Fibroblast of peridontal ligament (primary cell): Measurements from ENCODE around the gene GRPEL2.

Source experiments
- DNase-seq: peaks from one replicate; pipeline ENCODE4 v3.0.0-alpha.2; 2010; ENCODE audit errors: extremely low read depth

Gene GRPEL2

DNA sequence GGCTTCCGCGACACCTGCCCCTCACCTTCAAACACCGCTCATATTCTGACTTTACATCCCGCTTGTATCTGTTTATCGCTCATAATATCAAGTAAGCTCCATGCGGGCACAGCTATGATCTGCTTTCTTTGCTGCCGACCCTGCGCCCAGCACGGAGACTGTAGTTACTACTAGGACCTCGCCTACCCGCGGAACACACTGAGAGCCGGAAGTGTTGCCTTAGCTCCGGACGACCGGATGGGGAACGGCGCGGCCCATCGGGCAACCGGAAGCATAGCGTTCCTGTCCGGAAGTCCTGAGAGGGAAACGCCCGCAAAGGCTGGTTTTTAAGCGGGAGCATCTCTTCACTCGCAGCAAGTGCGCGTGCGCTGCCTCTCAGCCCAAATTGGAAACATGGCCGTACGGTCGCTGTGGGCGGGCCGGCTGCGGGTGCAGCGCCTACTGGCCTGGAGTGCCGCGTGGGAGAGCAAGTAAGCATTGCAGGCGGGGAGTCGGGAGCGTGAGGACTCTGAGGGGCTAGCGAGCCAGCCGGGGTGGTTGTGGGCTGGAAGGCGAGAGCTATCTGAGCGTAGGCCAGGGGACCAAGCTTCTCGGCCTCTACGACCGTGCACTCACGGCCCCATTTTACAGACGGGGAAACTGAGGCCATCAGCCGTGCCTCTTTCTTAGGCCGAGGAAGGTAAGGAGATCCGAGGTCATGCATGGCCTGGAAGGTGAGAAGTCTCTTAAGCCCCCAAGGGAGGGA, at the start of gene GRPEL2:
GRPEL2 (plus strand) TSS at position 353 of the 745 bp plus-strand sequence; CDS start at position 394, 41 bp downstream.
- peak; percentile 98 for DNase-seq

- DNase-seq = no peak
These were observed 47.8 kb upstream of the GRPEL2 start for GRCh38 chr5:149297340-149298025.

GRCh38 chr5:149298163-149298562, 47.1 kb upstream of the GRPEL2 start:
- no peak for DNase-seq

DNA sequence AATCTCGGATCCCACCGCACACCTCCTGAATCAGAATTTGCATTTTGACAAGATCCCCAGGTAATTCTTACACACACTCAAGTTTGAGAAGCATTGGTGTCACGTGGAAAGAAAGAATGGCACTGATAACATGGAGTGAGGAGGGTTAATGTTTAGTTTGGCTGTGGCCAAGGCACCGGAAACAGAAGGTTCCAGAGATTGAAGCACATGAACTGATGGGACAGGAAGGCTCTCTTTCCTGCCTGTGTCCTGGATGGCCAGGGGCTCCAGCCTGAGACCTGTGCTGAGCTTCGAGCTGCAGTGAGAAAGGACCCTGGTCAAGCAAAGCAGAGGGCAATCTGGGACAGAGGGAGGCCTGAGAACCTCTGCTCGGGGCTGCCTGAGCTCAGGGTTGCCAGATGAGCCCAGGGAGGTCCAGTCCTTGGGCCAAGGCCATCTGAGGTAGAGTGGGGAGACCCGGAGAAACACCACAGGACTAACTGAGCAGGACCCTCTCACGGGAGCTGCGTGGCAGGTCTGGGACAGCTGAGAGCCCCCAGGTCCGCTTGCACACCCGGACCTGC, 46.4 kb upstream of the GRPEL2 start:
- DNase-seq = no peak

DNA sequence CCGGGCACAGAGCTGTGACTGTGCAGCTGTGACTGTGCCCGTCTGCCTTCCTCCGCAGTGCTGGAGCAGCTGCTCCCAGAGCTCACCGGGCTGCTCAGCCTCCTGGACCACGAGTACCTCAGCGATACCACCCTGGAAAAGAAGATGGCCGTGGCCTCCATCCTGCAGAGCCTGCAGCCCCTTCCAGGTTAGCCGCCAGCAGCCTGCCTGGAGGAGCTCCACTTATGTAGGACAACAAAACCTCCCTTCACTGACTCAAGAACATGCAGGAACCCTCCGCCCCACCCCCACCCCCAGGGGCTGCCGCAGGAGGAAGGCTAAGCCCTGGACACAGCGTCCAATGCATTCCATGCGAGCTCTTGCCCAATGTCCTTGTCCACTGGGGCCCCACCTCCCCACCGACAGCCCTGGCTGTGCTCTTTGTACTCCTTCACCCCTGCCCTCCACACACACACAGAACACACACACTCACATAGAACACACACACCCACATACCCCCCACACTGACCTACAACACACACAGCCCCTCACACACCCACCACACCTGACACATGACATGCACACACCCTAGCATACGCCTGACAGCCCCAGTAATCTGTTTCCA, 45.7 kb upstream of the GRPEL2 start:
- DNase-seq = no peak

- DNase-seq = no peak
These were observed 44.9 kb upstream of the GRPEL2 start for GRCh38 chr5:149300441-149300840.

DNA sequence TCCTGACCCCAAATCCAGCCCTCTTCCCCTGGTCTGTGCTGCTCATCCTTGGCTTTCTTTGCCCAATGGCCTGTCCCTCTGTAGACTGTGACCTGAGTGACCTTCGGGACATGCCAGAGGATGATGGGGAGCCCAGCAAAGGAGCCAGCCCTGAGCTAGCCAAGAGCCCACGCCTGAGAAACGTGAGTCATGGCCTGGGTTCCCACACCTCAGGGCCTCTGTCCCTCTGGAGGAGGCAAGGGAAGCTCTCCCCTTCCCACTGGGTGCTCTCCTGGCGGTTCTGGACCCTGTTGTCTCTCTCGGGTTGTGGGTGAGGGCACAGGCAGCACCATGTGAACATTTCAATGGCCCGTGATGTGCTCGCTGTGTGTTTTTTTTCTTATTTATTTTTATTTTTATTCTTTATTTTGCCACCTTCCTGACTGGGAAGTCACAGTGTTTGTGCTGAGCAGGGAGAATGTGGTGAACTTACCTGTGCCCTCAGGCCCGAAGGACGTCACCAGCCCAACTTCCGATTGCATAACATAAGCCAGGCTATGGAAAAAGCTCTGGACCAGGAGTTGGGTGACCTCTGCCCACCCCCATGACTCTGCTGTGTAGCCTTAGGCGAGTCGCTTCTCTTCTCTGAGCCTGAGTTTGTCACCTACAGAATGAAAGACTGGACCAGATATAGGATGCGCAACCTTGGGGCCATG, 44.1 kb upstream of the GRPEL2 start:
- no peak for DNase-seq

- peak; percentile 18 for DNase-seq
These were observed 43.4 kb upstream of the GRPEL2 start for GRCh38 chr5:149301744-149302380.

DNA sequence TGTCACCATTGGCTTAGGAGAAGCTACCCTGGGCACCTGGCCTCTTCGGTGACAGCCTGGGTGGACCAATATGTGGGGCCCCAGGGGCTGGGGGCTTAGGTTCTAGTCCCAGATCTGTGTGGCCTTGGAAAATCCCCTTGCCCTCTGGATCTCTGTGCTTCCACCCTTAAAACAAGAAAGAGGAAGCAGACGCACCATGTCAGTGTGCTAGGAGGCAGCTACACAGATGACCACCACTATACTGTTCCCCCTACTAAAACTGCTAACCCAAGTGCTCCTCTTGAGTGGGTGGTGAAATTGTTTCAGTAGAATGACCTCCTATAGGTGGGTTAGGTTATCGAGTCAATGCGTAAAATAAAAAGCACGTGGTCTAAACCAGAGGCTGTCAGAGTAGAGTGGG, 42.7 kb upstream of the GRPEL2 start:
- DNase-seq = no peak

GRCh38 chr5:149303210-149303609, 42.1 kb upstream of the GRPEL2 start:
- DNase-seq = no peak

- no peak for DNase-seq
These were observed 40.9 kb upstream of the GRPEL2 start for GRCh38 chr5:149304195-149305078.

- DNase-seq = no peak
These were observed 35.9 kb upstream of the GRPEL2 start for GRCh38 chr5:149309354-149309753.

DNA sequence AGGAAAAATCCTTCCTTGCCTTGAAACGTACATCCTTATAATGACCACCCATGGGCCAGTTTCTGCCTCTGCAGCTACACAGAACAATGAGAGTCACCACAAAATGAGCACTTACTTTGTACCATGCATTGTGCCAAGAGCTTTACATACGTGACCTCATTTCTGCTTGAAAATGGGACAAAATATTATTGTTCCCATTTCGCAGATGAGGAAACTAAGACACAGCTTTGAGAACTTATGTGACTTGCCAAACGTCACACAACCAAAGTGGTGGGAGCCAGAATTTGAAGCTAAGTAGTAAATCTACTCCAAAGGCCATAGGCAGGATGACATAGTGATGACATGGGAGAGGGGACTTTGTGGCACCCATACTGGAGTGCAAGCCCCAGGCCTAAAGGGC, 34.8 kb upstream of the GRPEL2 start:
- DNase-seq = no peak

- peak; percentile 43 for DNase-seq
These were observed 34.2 kb upstream of the GRPEL2 start for GRCh38 chr5:149310947-149311658.

- no peak for DNase-seq
These were observed 32.0 kb upstream of the GRPEL2 start for GRCh38 chr5:149313151-149313841.

DNA sequence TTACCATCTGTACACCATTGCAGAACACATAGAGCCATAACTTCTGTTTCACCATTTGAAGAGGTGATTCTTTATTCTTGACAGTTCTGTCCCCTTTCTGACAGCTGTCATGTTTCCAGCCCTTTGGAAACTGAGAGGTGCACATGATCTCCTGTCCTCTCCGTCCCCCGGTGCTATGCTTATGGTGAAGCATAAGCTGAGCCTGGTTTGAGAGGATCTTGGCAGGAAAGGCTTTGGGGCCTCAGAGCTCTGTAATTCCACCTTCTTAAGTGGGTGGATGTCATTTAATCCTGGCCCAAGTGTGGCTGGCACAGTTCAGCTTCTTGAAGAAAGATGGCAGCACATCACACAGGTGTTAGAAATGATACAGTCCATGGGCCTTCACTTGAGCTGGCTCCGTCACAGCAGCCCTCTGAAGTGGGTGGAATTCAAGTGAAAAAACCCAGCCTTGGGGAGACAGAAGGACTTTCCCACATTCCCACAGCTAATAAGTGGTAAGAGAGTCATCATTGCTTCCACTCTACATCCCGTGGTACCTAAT, 30.7 kb upstream of the GRPEL2 start:
- DNase-seq = no peak

GRCh38 chr5:149315753-149316152, 29.5 kb upstream of the GRPEL2 start:
- DNase-seq = no peak

DNA sequence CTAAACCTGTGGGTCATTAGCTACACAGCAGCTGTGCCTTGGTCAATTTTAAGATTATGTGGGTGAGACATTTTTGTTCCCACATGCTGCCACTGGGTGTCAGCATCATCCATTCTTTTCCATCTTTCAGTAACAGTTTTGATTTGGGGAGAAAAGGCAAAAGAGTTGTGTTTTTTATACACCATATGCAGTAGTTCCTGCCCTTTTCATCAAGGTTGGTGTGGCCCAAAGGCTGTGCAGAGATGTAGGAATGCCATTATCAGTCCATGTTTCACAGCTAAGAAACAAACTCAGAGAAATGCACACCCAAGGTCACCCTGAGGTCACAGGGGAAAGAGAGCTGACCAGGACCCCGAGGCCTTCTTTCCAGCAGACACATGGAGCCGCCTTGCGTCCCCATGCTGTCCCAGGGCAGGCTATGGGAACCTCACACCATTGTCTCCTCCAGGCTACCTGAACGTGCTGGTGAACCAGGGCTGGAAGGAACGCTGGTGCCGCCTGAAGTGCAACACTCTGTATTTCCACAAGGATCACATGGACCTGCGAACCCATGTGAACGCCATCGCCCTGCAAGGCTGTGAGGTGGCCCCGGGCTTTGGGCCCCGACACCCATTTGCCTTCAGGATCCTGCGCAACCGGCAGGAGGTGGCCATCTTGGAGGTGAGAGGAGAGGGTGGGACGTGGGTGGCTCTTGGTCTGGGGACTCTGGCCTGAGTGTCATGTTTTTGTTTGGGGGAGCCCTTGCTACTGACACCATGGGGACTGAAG, 27.8 kb upstream of the GRPEL2 start:
- peak; percentile 74 for DNase-seq
